CD4-positive, alpha-beta T cell treated with Interleukin-21 for 1 hour (primary cell): ENCODE results near the gene PAM.

Experiments used
- DNase-seq: peaks from one replicate; pipeline ENCODE4 v3.0.0-alpha.2; 2020

The PAM gene

DNA sequence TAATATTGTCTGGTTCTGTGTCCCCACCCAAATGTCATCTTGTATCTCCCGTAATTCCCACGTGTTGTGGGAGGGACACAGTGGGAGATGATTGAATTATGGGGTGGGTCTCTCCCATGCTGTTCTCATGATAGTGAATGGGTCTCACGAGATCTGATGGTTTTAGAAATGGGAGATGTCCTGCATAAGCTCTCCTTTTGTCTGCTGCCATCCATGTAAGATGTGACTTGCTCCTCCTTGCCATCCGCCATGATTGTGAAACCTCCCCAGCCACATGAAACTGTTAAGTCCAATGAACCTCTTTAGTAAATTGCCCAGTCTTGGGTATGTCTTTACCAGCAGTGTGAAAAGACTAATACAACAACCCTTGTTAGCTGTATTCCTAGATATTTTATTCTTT, 320.3 kb downstream of the PAM start:
- no peak for DNase-seq
